Neural cell (in vitro differentiated cells): ENCODE data around the gene HS6ST3.

Experiments used
- CTCF ChIP-seq: fragments of 450-650 bp; IDR thresholded peaks from 2 replicates; pipeline ENCODE4 v1.5.1; 2014; ENCODE audit warnings: antibody characterized with exemption, mild to moderate bottlenecking, moderate library complexity; ENCODE audit not compliant: poor library complexity, severe bottlenecking
- EZH2 ChIP-seq: fragments of 200-600, 300-800 bp; shearing (Covaris generic), sonication (generic); IDR thresholded peaks from 2 replicates; pipeline ENCODE4 v1.6.1; 2014; ENCODE audit warnings: antibody characterized with exemption, low read length, borderline replicate concordance, mild to moderate bottlenecking; ENCODE audit not compliant: insufficient read depth, poor library complexity, severe bottlenecking
- MXI1 ChIP-seq: fragments of 450-650 bp; conservative IDR thresholded peaks from 2 replicates; pipeline ENCODE4 v1.6.1; 2014; ENCODE audit warnings: antibody characterized with exemption, mild to moderate bottlenecking; ENCODE audit not compliant: poor library complexity, severe bottlenecking
- POLR2AphosphoS5 ChIP-seq: IDR thresholded peaks from 2 replicates; pipeline ENCODE4 v1.6.1; 2012
- RAD21 ChIP-seq: fragments of 450-650 bp; conservative IDR thresholded peaks from 2 replicates; pipeline ENCODE4 v1.6.1; 2014; ENCODE audit warnings: antibody characterized with exemption, mild to moderate bottlenecking, moderate library complexity
- REST ChIP-seq: IDR thresholded peaks from 2 replicates; pipeline ENCODE4 v1.6.1; 2012; ENCODE audit warnings: borderline replicate concordance

GRCh38 chr13:96388598-96388997 lies 298.7 kb downstream of the HS6ST3 start:
- TF ChIP-seq REST: no peak
- no peak for TF ChIP-seq POLR2AphosphoS5
- no peak for TF ChIP-seq CTCF
- TF ChIP-seq EZH2: no peak
- no peak for TF ChIP-seq MXI1
- TF ChIP-seq RAD21: no peak
